GM18517 (cell line): ENCODE results near the gene RPL13A.
"Not testable (repeated sequence)": the region's sequence is repeated elsewhere in the genome, so short reads cannot be mapped to it uniquely, and the experiment has no call there.

Experiments used
- ATAC-seq: cut with Tn5 transposase; IDR thresholded peaks from one replicate; pipeline ENCODE4 v1.9.1; 2021; ENCODE audit warnings: mild to moderate bottlenecking, moderate library complexity; ENCODE audit not compliant: unreplicated experiment

The RPL13A gene

DNA sequence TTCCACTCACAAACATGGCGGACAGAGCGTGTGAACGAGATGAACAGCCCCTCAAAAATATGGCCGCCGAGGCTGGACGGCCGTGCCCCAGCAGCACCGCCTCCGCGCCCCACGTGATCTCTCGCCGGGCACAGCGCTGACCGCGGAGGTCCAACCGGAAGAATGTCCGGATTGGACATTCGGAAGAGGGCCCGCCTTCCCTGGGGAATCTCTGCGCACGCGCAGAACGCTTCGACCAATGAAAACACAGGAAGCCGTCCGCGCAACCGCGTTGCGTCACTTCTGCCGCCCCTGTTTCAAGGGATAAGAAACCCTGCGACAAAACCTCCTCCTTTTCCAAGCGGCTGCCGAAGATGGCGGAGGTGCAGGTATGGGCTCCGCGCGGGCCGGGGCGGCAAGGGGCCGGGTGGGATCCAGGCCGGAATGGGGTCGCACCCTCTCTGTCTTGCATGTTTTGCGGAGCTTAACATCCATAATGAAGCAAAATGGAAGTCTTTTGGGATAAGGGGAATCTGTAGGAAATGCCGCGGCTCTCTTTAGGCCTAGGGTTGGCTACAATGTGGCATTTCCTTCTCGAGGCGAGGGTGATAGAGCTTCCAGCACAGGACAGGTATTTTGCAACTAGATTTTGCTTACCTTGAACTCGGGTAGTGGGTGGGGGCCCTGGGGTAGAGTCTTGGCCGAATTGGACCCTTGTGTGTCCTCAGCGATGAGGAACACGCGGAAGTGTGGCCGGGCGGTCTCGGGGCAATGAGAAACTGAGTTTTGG, at the start of gene RPL13A:
RPL13A (plus strand) TSS at position 332 of the 769 bp plus-strand sequence; CDS start at position 354, 22 bp downstream.
- ATAC-seq: peak; percentile 90

DNA sequence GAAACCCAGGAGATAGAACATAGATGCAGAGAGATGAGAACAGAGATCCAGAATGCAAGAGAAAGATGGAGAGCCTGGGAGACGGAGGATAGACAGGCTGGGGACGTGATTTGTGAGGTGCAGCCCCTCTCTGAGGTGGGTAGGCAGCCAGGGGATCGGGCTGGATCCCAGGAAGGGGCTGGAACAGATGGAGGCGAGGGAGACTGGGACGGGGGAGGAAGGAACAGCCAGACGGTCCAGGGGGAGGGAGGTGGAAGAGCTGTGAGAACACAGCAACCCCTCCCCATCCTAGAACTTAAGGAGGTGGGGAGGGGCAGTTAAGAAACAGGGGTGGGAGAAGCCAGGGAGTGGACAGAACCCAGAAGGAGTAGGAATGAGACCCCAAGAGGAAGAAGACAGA, 49.1 kb upstream of the RPL13A start:
- no peak for ATAC-seq

DNA sequence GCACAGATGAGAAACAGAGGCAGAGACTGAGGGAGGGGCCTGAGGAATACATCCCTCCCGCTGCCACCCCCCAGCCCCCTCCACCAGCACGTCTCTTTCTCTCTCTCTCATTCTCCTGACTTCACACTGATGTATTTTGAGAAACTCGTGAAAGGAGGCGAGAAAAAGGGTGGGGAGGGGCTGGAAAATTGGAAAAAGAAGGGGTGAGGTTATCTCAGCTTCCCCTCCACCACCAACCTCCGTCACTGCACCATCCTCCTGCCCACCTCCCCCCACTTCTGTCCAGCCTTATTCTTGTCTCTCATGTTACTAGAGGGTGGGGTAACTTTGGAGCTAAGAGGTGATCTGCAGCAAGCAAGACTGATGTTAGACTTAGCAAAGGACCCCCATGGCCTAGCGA, 47.6 kb upstream of the RPL13A start:
- no peak for ATAC-seq

DNA sequence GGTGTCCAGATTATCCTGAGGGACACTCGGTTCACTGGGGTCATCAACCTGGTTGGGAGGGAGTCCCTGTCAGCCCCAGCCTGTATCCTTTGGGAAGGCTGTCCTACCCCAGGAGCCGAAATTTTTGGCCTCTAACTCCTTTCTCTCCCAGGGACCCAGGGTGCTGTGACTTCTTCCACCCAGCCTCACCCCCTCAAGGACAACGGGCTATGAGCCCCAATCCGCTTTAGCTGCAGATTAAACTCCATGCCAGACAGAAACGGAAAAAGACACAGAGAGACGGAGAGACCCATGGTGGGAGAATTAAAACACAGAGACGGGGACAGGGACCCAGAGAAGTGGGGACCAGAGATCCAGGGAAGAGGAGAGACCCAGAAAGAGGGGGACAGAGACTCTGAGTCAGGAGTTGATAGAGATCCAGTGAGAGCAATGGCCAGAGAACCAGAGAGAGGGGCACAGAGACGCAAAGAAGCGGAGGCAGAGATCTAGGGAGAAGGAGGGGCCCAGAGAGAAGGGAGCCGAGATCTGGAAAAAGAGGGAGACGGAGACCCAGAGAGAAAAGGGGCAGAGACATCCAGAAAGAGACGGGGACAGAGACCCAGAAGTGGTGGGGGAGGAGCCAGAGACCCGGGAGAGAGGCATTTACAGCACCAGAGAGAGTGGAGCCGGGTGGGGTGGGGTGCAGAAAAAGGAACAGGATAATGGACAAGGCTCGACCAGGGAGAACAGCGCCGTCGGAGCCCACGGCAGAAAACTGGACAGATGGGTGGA, 46.8 kb upstream of the RPL13A start:
- no peak for ATAC-seq

DNA sequence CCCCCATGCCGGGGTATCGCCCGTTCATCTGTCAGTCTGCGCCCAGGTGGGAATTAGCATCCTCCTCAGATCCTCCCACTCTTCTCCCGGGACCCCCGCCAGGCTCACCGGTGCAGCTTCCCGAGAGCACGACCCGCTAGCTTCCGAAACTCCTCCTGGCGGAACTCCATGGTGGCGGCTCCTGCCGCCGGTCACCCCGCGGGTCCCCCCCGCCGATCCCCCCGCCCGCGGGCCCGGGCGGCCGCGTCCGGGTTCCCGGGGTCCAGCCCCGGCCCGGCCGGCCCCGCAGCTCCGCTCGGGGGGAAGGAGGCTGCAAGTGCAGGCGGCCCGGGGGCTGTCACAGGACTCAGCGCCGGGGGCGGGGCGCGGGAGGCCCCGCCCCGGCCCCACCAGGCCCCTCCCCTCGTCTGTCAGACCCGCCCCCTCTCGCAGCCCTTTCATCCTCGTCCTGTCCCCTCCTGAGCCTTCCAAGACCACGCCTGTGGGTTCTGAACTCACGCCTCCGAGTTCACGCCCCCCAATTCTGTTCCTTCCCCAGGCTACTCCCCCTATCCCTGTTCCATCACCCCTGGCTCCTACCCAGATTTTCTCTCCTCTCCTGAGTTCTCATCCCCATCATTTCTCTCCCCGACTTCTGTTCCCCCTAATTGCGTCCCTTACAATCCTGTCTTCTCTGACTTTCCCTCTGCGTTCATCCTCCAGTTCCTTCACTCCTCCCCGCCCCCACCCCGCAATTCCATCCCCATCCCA, 46.0 kb upstream of the RPL13A start, which contains the start of gene SLC17A7:
SLC17A7 (minus strand) TSS at position 318 of the 750 bp plus-strand sequence; CDS start at position 170, 148 bp downstream.
- no peak for ATAC-seq

DNA sequence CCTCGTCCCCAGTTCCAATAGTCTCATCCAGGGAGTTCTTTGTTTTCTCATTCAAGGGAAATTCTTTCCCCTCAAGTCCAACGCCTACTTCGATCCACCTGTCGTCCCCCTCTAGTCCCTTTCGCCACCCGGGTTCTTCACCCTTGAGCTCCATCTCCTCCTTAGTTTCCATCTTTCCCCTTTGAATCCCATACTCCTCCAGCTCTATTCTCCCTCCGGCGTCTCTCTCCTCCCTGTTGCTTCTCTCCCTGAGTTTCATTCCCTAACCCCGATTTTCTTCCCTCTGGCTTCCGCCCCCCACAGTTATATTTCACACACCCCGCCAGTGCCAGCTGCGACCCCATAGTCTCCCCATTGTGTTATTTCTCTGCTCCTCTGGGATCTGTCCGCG, 45.5 kb upstream of the RPL13A start:
- ATAC-seq: no peak

DNA sequence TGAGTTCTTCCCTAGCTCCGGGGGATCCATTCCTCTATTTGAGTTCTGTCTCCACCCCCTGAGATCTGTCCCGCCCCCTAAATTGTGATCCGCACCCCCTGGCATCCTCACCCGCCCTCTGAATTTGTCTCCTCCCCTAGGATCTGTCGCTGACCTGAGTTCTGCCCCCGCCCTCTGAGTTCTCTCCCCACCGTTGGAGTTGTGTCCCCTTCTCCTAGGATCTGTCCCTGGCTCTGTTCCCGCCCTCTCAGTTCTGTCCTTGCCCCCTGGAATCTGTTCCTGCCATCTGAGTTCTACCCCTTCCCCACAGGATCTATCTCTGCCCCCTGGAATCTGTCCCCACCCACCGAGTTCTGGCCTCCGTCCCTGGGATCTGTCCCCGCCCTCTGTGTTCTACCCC, 45.1 kb upstream of the RPL13A start:
- no peak for ATAC-seq

DNA sequence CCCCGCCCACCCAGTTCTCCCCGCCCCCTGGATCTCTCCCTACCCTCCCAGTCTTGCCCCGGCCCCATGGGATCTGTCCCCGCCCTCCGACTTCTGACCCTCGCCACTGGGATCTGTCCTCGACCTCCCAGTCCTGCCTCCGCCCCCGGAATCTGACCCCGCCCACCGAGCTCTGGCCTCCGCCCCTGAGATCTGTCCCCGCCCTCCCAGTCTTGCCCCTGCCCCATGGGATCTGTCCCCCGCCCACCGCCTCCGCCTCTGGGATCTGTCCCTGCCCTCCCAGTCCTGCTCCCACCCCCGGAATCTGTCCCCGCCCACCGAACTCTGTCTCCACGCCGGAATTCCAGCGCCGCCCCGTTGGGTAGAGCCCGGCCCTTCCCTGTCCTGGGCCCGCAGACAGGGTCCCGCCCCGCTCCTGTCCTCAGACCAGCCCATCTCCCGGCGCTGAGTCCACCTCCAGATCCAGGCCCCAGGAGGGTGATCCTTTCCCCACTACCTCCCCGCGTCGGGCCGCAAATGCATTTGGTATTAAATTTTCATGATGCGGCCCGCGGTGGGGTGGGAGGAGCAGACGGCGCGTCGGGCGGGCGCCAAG, 44.5 kb upstream of the RPL13A start:
- ATAC-seq: no peak

DNA sequence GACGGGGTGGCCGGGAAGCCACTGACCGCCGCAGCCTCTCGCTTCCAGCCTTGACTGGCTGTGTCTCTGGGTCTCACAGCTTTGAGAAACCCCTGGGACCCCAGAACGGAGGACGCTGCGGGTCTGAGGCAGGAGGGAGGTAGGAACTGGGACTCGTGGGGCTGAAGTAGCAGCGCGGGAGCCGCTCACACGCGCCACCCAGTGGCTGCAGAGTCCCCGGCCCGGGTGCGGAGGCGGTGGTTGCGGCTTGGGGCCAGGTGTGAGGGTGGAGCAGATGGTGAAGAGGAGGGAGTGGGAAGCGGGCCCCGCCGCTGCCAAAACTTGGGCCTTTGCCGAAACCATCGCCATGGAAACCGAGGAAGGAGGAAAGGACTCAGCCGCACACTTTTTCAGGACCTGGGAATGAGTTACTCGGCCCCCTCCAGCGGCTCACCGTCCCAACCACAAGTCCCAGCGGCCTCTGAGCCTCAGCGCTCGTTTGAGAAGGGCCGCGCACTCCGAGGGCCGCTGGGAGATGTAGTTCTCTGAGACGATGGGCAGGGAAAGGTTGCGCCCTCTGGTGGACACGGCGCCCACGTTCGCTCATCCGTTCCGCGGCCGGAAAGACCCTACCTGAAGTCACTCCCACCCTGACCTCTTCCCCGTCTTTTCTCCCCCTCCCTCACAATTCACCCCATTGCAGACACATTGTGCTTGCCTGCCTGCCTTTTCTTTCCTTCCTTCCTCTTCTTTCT, 43.9 kb upstream of the RPL13A start:
- peak; percentile 76 for ATAC-seq

DNA sequence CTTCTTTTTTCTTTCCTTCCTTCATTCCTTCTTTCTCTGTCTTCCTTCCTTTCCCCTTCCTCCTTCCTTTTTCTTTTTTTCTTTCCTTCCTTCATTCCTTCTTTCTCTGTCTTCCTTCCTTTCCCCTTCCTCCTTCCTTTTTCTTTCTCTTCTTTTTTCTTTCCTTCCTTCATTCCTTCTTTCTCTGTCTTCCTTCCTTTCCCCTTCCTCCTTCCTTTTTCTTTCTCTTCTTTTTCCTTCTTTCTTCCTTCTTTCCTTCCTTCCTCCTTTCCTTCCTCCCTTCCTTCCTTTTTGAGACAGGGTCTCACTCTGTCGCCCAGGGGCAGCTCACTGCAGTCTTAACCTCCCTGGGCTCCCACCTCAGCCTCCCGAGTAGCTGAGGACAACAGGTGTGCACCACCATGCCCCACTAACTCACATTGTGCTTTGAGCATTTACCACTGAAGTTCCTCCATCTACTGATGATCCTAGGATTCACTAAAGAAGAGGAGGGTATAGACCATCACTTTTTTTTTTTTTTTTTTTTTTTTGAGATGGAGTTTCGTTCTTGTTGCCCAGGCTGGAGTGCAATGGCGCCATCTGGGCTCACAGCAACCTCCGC, 43.2 kb upstream of the RPL13A start:
- ATAC-seq: not testable (repeated sequence)

DNA sequence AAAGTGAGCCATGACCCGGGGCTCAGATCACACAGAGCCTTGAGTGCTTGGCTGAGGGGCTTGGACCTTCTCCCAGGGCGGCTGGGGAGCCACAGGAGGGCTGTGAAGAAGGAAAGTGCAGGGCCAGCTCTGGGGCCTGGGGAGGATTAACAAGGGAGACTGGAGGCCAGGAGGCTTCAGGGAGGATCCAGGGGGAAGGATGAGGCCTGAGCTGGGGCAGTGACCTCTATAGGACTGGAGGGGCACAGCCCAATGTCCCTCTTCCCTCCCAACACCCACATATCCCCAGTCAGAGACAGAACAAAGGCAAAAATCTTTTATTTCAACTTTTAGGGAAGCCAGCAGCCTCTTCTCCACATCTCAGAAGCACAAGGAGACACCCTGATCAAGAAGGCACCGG, 41.4 kb upstream of the RPL13A start:
- ATAC-seq: no peak

DNA sequence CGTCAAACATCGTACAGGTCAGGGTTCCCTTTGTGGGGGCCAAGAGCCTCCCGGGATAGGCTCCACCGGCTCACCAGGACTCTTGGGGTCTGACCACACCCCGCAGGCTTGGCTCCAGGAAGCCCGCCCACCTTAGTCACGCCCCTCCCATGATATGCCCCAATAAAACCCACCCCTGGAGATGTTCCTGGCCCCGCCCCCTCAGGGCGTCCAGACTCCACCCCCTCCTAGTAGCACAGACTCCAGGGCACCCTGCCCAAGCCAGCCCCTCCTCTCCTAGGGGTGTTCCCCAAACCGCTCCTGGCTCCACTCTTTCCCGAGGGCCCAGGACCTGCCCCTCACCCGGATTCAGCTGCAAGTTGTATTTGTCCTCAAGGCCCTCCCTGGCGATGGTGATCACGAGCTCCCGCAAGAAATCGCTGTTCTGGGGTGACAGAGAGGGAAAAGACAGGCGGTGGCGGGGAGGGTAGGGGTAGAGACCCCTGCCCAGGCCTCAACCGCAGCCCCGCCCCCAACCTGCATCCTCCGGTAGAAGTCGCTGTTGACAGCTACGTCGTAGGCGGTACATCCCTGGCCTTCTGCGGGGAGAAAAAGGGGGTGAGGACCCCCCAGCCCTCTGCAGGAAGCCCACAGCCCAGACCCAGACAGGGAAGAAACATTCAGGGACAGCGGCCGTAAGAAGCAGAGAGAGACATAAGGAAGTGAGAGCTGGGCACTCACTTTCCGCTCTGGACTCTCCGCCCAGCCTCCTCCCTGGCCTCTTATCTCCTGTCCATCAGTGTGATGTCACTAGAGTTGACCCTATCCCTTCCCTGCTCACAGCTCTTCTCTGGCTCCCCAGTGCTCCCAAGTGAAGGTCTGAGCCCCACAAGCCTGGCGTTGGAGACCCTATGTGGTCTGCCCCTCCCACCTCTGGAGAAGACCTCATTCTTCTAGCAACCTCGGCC, 39.6 kb upstream of the RPL13A start:
- ATAC-seq: no peak

DNA sequence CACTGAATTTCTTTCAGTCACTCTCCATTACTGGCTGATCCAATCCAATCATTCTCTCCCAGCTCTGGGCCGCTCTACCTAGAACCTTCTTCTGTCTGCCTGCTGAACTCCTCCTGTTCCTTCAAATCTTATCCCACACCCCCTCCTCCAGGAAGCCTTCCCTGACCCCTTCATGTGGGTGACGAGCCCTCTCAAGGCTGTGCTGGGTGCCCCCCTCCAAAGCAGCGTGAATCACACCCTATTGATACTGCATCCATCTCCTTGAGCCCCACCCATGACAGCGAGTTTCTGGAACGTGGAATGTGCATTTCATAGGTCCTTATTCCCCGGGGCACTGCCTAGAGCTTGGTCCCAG, 39.0 kb upstream of the RPL13A start:
- ATAC-seq: no peak

DNA sequence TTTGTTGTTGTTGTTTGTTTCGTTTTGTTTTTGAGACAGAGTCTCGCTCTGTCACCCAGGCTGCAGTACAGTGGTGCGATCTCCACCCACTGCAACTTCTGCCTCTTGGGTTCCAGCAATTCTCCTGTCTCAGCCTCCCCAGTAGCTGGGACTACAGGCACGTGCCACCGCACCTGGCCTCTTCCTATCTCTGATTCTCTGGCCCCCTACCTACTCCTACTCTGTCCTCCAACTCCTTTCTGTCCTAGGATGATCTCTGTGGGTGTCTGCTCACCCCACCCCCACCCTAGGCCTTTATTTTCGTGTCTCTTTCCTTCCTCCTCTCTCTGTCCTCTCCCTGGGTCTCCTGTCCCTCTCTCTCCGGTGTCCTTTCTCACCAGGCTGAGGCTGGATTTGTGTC, 37.0 kb upstream of the RPL13A start:
- no peak for ATAC-seq

DNA sequence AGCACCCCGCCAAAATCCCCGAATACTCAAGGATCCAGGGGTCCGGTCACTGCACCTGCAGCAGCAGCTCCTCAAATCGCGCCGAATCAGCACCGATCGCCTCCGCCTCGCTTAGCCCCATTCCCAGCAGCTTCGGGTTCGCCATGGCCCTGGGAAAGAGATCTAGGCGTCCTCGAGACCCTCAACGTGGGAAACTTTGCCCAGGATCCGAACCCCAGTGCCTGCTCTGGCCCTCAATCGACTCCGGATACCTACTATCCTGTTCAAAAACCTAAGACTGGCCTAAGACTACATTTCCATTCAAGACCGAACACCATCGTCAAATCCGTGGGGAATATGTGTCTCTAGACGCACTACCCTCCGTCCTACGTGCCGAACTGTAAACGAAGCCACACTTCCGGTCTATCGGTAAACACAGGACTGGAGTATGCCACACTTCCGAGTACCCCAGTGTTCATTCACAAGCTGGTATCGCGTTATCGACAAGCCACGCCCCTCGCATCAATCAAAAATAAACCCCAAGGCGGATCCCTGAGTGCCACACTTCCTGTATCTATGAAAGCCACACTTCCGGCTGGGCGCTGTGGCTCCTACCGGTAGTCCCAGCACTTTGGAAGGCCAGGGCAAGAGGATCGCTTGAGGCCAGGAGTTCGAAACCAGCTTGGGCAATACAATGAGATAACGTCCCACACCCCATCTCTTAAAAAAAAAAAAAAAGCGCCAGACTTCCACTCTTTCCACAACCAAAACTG, 35.8 kb upstream of the RPL13A start, which contains the start of gene PIH1D1:
PIH1D1 (minus strand) TSS at position 385 of the 752 bp plus-strand sequence; CDS start at position 145, 240 bp downstream.
- peak; percentile 65 for ATAC-seq

DNA sequence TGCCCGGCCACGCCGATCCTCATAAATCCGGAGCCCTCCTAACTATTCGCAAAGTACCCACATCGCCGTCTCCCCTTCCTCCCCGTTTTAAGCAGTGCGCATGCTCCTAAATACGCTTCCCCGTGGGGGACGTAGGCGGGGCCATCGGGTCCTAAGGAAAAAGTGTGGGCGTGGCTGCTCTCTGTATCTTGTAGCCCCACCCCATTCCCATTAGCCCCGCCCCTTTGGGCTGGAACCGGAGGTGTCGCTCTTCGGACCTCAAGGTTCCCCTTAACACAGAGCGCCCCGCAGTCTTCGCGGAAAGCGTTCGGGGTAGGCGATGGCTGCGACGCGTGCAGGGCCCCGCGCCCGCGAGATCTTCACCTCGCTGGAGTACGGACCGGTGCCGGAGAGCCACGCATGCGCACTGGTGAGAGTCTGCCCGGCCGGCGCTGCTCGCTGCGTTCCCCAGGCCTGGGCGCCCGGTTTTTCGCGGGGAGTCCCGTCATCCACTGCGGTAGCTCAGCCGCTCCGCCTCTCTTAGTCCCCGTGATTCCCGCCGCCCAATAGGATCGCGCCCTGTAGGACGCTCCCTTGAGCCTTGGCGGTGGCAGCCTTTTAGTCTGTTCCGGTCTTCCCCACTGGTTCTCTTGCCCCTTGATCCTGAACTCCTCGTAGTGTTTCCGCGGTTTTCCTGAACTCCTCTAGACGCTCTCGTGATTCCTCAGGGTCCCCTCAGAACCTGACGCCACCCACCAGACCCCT, 34.2 kb upstream of the RPL13A start, which contains the start of gene ALDH16A1:
ALDH16A1 (plus strand) TSS at position 213 of the 744 bp plus-strand sequence; CDS start at position 320, 107 bp downstream.
- peak; percentile 80 for ATAC-seq

DNA sequence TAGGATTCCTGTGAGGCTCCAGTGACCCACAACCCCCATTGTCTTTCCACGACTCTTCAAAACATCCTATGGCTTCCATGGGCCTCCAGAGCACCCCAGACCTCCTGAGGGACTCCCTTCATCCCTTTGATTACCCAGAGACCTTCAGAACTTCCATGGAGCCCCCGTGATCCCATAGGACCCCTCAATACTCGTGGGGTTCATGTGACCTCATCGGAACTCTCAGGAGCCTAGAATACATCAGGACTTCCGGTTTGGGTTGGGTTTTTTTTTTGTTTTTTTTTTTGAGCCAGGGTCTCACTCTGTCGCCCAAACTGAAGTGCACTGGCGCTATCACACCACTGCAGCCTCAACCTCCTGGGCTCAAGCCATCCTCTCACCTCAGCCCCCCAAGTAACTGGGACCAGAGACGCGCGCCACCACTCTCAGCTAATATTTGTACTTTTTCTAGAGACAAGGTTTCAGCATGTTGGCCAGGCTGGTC, 33.6 kb upstream of the RPL13A start:
- ATAC-seq: no peak
